AG08395 (cell line): ENCODE results near the gene SEL1L3.

ENCODE experiments used
- DNase-seq: peaks from one replicate; pipeline ENCODE4 v3.0.0; 2012; ENCODE audit warnings: mixed read lengths, low spot score

The SEL1L3 gene

GRCh38 chr4:25817059-25817681 is 45.6 kb downstream of the SEL1L3 start:
- peak; percentile 71 for DNase-seq

- no peak for DNase-seq
Measured at GRCh38 chr4:25816591-25817058, 46.2 kb downstream of the SEL1L3 start.

GRCh38 chr4:25815586-25815985 is 47.2 kb downstream of the SEL1L3 start:
- no peak for DNase-seq

- DNase-seq: no peak
Measured at GRCh38 chr4:25814301-25815136, 48.3 kb downstream of the SEL1L3 start.

GRCh38 chr4:25813448-25814106 is 49.2 kb downstream of the SEL1L3 start:
- peak; percentile 73 for DNase-seq

GRCh38 chr4:25811841-25812240 is 50.9 kb downstream of the SEL1L3 start:
- DNase-seq: no peak

GRCh38 chr4:25811374-25811690 is 51.5 kb downstream of the SEL1L3 start:
- peak; percentile 30 for DNase-seq

- no peak for DNase-seq
Measured at GRCh38 chr4:25810461-25811373, 52.1 kb downstream of the SEL1L3 start.

GRCh38 chr4:25809996-25810395 is 52.8 kb downstream of the SEL1L3 start:
- DNase-seq: no peak

GRCh38 chr4:25807102-25807728 is 55.6 kb downstream of the SEL1L3 start:
- no peak for DNase-seq

GRCh38 chr4:25805255-25805860 is 57.4 kb downstream of the SEL1L3 start:
- DNase-seq: no peak

- no peak for DNase-seq
Measured at GRCh38 chr4:25803720-25804225, 59.0 kb downstream of the SEL1L3 start.

GRCh38 chr4:25801594-25801993 is 61.2 kb downstream of the SEL1L3 start:
- DNase-seq: no peak

GRCh38 chr4:25800245-25800644 is 62.5 kb downstream of the SEL1L3 start:
- DNase-seq: no peak

GRCh38 chr4:25799522-25799921 is 63.3 kb downstream of the SEL1L3 start:
- no peak for DNase-seq

- DNase-seq: no peak
Measured at GRCh38 chr4:25797136-25797535, 65.7 kb downstream of the SEL1L3 start.

- peak; percentile 95 for DNase-seq
Measured at GRCh38 chr4:25795566-25796454, 67.0 kb downstream of the SEL1L3 start.

GRCh38 chr4:25795091-25795490 is 67.7 kb downstream of the SEL1L3 start:
- no peak for DNase-seq

GRCh38 chr4:25792876-25793275 is 69.9 kb downstream of the SEL1L3 start:
- DNase-seq: no peak
